Stimulated activated CD8-positive, alpha-beta memory T cell treated with anti-CD3 and anti-CD28 coated beads, Interleukin-7, amount 100 ng/mL, for 24 hours (primary cell): Measurements from ENCODE around the gene MPIG6B.
A peak's percentile ranks its signal among the peaks of the same experiment; 100 is the strongest.

Experiments used
- DNase-seq: peaks from one replicate; pipeline ENCODE4 v3.0.0-alpha.2; 2020; ENCODE audit warnings: low read depth

MPIG6B gene

DNA sequence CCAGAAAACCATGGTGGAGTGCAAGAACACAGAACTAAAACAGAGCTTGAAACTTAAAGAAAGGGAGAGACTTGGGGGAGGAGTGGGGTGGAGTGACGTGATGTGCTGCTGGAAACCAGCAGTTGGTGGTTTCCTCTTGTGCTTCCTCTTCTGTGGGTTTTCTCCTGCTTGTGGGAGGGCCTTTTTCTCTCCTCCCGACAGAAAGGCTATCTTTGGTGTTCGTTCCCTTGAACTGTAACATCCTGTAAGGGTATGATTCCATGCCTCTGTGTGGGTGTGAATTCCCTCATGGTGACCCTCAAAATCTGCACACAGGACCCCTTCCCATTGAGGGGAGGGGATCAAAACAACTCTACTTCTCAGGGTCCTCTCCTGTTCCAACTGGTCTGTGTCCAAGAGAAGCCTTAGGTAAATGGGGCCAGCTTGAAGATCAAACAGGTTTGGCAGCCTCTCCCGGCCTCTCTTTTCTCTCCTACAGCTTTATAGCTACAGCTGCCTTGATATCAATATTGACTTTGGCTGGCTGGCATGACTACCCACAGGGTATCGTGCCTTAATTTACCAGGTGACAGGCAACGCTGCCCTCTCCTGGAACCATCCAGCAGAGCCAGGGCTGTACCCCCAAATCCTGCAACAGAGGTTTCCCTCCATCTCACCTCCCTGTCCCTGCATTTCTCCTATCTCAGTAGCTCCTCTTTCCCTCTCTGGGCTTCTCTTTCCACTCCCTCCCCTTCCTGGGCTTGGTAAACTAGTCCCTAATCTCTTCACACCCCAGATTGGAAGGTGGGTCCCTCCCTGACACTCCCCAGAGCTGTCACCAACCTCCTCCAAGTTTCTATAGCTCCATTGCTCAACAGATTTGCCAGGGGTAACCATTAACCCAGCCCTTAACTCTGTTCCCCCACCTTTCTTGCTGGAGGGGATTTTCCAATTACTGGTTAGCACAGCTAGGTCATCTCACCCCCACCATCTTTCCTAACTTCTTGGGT is 15.1 kb downstream of the MPIG6B start:
- no peak for DNase-seq

DNA sequence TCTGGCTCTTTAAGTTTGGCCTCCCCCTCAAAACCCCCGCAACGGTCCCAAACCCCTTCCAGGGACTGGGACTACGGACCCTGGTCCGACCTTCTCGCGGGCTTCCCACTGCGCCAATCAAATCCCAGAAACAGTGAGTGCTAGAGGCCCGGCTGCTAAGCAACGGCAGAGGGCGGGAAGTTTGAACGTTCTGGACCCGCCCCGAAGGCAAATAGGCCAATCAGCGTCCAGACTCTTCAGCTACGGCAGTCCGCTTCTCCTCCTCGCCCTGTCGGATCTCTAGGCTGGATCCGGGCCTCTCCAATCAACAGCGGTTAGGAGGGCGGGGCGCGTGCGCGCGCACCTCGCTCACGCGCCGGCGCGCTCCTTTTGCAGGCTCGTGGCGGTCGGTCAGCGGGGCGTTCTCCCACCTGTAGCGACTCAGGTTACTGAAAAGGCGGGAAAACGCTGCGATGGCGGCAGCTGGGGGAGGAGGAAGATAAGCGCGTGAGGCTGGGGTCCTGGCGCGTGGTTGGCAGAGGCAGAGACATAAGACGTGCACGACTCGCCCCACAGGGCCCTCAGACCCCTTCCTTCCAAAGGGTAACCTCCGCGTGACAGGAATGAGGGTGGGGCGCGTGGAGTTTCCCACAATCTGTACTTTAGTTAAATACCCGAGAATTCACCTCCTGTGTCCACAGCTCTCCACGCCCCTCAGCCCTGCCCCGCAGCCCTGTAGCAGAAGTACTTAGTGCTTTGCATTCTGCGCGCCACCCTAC is 16.6 kb downstream of the MPIG6B start, which contains the start of gene MSH5:
TSS of gene MSH5 (plus strand) at position 367 of the 758 bp plus-strand sequence. CDS start 462 bp downstream, outside the sequence.
- DNase-seq = peak; percentile 94

DNA sequence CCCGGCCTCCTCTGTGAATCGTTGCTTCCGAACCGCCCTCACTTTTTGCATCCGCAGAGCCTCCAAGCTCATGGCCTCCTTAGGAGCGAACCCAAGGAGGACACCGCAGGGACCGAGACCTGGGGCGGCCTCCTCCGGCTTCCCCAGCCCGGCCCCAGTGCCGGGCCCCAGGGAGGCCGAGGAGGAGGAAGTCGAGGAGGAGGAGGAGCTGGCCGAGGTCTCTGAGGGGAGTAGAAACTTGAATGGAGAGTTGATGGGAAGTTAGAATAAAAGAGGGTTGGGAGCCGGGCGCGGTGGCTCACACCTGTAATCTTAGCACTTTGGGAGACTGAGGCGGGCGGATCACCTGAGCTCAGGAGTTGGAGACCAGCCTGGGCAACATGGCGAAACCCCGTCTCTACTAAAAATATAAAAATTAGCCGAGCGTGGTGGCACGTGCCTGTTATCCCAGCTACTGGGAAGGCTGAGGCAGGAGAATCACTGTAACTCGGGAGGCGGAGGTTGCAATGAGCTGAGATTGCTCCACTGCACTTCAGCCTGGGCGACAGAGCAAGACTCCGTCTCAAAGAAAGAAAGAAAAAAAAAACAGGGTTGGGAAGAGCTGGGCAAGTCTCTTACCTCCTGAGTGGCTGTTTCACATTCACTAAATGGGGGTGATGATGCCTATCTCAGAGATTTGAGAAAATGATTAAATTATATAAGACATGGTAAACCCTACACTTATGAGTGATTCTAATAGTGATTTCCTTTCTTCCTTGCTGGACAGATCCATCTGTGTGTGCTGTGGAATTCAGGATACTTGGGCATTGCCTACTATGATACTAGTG is 17.4 kb downstream of the MPIG6B start:
- no peak for DNase-seq

DNA sequence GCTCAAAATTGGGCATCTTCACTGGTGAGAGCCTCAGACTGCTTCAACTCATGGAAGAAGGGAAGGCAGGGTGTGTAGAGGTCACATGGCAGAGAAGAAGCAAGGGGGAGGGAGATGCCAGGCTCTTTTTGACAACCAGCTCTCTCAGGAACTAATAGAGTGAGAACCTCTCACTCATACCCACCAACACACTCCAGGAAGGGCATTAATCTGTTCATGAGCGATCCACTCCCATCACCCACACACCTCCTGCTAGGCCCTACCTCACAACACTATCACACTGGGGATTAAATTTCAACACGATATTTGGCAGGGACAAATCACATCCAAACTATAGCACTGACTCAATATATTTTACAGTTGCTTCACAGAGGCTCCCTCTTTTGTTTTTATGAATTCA is 18.6 kb downstream of the MPIG6B start:
- DNase-seq = no peak

DNA sequence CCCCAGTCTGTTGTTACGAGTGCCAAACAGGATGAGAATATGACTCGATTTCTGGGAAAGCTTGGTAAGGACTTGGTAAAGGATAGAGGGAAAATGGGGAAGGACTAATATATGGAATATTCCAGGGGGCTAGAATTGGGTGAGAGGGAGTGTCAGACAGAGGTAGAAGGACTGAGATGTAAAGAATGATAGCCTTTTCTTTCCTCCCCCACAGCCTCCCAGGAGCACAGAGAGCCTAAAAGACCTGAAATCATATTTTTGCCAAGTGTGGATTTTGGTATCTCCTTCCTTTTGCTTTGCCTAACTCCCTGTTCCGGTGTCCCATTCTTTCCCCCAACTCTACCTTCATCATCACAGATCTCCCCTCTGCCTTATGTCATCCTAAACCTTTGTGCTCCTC is 19.7 kb downstream of the MPIG6B start:
- DNase-seq = no peak

DNA sequence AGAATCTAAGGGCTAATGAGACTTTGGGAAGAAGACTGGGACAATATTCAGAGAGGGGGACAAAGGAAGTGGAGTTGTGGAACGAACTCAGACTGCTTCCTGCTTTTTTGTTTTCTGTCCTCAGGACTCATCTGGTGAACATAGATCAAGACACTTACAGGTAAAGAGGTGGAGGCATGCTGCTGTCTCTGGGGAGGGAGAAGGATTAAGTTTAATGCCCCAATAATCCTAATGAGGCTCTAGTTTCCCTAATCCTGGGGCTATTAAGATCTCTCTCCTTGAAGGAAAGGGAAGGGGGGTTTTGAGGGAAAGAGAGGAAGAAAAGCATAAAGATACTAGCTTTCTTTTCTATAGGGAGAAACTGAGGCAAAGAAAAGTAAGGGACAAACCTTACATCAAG is 21.2 kb downstream of the MPIG6B start:
- no peak for DNase-seq

DNA sequence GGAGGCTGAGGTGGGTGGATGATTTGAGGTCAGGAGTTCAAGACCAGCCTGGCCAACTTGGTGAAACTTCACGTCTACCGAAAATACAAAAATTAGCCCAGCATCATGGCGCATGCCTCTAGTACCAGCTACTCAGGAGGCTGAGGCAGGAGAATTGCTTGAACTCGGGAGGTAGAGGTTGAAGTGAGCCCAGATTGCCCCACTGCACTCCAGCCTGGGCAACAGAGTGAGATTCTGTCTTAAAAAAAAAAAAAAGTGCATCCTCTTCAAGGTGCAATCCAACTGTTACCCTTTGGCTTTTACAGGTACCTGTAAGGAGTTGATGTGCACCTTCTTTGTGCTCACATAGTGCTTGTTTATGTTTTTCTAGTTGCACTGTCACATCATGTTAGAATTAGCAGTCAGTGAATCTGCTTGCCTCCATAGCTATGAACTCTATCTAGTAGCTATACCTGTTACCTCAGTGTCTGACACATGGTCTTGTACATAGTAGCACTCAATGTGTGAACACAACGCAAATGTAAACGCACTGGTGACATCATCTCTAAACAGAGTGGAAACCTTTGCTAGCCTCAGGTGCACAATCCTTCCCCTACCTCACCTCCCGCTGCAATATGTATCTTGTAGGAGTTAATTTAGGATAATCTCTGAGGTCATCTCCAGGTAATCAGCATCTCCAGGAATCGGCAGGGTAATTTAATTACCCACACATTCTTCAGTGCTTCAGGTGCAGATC is 26.3 kb downstream of the MPIG6B start:
- DNase-seq = no peak

DNA sequence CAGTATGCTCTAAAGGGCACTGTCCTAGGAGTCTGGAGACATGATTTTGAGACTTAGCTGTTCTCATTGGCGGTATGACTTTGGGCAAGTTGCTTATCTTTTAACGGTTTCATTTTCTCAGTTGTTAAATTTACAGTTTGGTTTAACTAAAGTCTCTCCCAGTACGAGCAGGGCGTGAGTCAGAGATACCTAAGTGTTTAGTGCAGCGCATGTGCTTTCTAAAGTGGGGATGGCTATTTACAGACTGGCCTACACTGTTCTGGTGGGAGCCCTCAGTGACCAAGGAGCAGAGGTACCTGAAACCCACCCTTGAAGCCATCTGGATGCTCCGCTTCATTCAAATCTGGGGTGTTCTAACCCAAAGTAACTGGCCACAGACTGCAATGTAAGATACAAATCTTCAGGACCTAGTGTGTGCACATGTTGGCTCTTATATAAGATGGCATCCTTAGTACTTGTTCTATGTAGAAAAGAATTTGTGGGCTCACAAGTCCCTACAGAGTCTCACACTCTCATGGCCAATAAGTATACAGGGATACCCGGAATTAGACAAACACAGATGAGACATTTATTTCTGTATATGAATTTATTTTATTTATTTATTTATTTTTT is 27.3 kb downstream of the MPIG6B start:
- no peak for DNase-seq

DNA sequence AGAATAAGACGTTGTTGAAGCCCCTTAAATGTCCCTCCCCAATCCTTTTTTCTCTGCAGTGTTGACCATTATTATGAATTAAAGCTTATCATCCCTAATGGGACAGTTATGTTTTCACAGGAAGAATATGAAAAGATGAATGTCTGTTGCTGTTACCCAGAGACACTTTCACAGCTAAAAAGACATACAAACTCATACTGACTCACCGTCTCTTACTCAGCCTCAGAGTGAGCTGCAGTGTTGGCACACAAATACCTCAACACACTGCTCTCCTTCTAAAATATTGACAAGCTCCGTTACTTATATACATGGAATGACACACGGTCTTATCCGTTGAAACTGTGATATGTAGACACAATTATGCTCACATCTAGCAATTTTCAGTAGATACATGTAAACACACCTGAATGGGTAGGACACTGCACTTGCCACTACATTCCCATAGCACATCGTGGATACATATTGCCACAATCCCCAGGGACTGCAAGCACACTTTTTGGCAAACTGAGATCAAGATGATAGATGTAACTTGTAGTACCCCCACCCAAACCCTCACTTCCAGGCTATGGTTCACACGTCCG is 29.7 kb downstream of the MPIG6B start:
- DNase-seq = no peak

DNA sequence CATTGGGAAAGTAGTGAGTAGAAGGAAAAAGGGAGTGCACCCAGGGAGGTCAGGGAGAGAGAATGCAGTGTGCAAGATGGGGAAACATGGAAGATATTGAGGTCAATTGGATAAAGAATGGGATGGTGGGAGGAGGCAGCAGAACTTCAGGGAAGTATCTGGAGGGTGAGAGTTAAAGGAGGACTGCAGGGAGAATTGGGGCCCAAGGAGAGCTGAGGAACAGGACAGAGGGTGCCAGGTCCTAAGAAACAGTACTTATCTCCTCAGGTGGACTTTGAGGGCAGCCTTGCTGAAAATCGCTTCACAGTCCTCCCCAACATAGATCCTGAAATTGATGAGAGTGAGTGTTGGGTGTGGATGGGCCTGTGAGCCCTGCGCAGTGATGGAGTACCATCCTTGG is 35.1 kb downstream of the MPIG6B start:
- DNase-seq = no peak

DNA sequence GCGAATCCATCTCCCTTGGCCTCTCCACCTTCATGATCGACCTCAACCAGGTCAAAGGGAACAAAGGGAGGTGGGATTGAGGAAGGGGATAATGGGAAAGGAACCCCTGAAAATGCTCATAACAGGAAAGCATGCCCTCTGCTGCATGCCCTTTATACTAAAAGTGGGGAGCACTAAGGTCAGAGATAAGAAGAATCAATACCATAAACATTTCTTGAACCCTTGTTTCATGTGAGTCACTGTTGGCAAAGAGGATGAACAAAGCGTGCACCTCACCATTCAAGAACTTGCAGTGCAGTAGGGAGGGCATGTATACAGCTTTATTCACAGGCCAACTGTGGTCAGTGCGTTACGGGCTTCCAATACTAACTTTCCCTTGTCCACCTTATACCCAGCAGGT is 37.6 kb downstream of the MPIG6B start:
- DNase-seq = no peak

DNA sequence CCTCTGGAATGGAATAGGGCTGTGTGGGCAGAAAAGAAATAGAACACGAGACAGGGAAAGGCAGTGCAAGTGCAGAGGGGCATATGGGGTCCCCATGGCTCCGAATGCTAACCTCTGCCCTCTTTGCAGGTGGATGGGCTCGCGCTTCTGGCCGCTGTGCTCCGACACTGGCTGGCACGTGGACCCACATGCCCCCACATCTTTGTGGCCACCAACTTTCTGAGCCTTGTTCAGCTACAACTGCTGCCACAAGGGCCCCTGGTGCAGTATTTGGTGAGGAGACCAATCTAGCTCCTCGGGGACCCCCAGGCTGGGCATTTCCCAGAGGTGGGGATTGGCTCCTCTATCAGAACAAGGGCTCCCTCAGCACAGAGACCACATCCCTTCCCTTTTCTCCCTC is 38.2 kb downstream of the MPIG6B start:
- no peak for DNase-seq

DNA sequence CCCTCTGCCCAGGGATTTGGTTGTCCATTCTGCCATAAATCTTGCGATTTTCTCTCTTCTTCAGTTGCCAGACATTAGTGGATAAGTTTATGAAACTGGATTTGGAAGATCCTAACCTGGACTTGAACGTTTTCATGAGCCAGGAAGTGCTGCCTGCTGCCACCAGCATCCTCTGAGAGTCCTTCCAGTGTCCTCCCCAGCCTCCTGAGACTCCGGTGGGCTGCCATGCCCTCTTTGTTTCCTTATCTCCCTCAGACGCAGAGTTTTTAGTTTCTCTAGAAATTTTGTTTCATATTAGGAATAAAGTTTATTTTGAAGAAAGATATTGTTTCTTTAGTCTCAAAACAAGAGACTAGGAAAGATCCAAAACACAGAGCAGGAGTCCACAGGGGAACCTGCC is 39.2 kb downstream of the MPIG6B start, which contains the start of gene SAPCD1:
TSS of gene SAPCD1 (plus strand) at position 301 of the 400 bp plus-strand sequence. CDS start 399 bp downstream, outside the sequence.
- no peak for DNase-seq

DNA sequence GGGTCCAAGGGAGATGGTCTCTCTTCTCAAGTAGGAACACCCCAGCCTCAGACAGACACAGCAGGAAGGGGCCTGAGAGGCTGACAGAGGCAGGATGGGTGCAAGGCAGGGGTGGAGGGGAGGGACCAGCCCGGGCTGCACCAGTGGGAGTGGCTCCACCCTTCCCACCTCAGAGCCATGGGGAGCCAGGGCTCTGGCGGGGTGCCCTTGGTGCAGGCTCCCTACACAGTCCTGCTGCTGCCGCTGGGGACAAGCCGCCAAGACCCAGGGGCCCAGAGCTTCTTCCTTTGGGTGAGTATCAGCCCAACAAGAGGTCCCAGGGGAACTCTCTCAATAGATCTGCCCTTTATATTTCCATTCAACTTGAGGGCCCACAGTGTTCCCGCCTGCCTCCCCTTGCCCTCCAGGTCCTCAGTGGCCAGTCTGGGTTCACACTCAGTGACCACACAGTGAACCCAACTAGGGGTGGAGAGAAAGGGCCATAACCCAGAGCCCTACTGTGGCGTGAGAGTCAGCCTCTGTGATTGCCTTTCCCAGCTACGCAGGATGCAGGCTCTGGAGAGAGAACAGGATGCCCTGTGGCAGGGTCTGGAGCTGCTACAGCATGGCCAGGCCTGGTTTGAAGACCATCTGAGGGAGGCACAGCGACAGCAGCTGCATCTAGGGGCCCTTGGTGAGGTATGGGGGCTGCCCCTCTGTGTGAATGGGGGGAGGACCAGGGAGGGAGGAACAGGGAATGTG is 39.9 kb downstream of the MPIG6B start:
- no peak for DNase-seq

DNA sequence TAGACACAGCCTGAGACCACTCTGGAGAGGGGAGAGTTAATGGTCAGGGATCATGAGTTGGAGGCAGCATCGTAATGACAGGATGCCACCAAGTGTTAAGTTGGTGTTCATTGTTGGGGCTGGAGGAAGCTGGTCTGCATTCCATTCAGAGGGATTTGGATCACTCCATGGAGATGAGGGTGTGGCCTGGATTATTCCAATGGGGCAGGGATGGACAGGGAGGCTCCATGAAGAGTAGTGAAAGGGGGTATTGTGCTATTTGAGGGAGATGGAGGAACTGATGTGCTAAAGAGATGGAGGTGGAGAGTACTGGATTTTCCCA is 40.4 kb downstream of the MPIG6B start:
- no peak for DNase-seq

DNA sequence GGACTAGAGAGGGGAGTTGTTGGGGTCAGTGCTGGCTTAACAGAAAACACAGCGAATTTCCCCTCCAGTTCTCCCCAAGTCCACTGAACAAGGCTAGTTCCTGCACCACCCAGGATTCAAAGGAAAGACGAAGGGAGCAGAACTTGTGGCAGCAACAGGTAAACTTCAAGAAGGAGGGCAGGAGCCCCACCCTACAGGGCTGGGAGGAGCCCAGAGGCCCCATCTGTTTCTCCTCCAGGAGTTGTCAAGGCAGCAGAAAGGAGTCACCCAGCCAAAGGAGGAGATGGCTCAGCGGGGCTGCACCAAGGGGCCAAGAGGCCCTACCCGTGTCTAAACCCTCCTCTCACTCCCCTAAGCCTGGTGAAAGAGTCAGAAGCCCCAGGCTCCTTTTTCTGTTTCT is 41.0 kb downstream of the MPIG6B start:
- no peak for DNase-seq

DNA sequence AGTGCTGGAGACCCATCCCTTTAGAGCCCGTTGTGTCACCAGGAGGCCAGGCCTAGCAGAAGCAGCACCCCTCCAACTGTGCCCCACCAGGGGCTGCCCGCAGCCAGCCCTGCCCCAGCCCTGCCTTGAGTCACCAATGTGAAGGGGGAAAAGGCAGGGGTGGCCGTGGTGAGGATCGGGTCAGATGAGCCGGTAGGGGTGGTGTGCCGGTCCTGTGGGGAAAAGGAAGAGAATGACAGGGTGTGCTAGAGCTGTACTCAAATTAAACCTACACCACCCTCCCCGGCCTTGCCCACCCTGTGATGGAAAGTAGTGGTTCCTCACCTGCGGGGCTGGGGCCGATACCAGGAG is 42.4 kb downstream of the MPIG6B start:
- no peak for DNase-seq

DNA sequence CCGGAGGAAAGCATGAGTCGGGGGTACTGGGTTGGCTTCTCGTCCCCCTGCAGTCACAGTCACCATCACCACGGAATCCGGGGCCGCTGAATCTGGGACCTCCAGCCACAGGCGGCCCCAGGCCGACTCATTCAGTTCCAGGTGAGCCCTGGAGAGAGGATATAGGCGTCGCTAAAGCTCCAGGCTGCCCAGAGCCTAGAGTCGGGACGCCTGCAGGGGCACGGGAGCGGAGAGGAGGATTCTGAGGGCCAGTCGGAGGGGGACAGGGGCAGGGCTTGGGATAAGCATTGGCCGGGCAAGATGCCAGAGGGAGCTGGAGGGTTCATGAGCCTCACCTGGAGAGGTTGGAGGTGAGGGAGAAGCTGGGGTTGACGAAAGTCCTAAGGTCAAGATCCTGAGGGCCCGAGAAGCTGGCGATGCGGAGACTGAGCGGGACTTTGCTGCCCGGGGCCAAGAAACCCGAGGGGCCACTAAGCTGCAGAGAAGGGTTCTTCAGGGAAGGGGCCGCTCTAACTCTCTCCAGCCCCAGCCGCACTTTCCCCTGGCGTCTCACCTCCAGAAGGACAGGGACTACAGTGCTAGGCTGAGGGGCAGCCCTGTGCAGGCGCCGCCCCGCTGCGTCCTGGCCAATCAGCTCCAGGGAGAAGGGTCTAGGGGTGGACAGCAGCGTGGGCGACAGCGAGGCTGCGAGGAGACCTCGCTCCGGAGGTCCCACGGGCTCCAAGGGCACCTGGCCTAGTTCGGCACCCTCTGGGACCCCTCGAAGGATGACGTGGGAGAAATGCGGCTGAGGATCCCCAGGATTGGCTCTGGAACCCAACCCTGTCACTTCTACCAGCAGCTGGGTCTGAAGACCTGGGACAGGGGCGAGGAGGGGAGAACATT is 43.0 kb downstream of the MPIG6B start:
- no peak for DNase-seq

DNA sequence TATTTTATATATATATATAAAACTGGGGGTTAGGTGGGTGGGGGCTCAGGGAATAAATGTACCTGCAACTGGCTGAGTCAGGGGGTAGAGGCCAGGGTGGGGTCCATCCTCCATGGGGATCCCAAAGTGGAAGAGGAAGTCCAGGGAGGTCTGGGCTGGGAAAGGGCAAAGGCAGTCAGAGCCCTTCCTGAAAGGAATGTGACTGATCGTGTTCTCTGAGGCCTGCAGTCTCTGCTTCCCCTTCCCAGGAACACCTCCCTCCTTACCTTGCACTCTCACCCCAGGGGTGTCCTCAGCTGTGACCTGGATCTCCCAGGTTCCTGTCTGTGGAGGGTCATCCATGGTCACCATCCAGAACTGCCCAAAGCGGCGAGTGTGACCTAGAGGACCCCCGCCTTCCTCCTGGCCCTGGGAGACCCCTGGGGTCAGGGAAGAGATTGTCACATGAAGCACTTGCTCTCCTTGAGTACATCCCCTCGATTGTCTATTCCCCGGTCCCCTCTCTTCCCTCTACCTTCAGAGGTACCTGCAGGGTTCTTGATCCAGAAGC is 44.0 kb downstream of the MPIG6B start:
- no peak for DNase-seq
